ENCODE results near the gene MCFD2.

DNA sequence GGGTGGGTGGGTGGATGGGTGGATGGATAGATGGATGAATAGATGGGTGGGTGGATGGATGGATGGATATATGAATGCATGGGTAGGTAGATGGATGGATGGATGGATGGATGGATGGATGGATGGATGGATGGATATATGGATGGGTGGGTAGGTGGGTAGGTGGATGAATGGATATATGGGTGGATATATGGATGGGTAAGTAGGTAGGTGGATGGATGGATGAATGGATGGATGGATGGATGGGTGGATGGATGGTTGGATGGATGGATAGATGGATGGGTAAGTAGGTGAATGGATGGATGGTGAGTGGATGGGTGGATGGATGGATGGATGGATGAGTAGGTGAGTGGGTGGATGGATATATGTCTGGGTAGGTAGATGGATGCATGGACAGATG lies 36.1 kb downstream of the MCFD2 start:
- TF ChIP-seq EZH2 (IDR thresholded peaks at IDR 0.05) = no peak
- TF ChIP-seq, protein P1, sequence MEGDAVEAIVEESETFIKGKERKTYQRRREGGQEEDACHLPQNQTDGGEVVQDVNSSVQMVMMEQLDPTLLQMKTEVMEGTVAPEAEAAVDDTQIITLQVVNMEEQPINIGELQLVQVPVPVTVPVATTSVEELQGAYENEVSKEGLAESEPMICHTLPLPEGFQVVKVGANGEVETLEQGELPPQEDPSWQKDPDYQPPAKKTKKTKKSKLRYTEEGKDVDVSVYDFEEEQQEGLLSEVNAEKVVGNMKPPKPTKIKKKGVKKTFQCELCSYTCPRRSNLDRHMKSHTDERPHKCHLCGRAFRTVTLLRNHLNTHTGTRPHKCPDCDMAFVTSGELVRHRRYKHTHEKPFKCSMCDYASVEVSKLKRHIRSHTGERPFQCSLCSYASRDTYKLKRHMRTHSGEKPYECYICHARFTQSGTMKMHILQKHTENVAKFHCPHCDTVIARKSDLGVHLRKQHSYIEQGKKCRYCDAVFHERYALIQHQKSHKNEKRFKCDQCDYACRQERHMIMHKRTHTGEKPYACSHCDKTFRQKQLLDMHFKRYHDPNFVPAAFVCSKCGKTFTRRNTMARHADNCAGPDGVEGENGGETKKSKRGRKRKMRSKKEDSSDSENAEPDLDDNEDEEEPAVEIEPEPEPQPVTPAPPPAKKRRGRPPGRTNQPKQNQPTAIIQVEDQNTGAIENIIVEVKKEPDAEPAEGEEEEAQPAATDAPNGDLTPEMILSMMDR (IDR thresholded peaks at IDR 0.05) = no peak

Data from neural progenitor cell (in vitro differentiated cells).